SK-N-SH (cell line): ENCODE data around the gene TFRC. TPM values are rescaled to one million over a fixed set of nuclear protein-coding genes. Genes with fewer than 3 reads are reported as not detected.

Source experiments
- CTCF ChIA-PET: fragments of 300-600, 350-600 bp; formaldehyde crosslinking; extraction: SDS; loops from one replicate; lab custom pipeline; 2021; lab: Yijun Ruan, JAX
- POLR2A ChIA-PET: fragments of 350-600 bp; sonication (Branson Sonifier 250); formaldehyde crosslinking; extraction: SDS; loops from one replicate; lab custom pipeline; 2020; ENCODE audit warnings: antibody characterized with exemption, inconsistent platforms; lab: Yijun Ruan, JAX
- DNase-seq: peaks from one replicate; pipeline ENCODE4 v3.0.0; 2012
- H2AFZ ChIP-seq: fragments of 200-600 bp; sonication (generic); 2 replicates; pipeline ENCODE4 v1.8.1; 2016; ENCODE audit warnings: antibody characterized with exemption, mild to moderate bottlenecking, low read depth
- H3F3A ChIP-seq: fragments of 200-600 bp; sonication (generic); replicated peaks from 2 replicates; pipeline ENCODE3; 2016; ENCODE audit warnings: antibody characterized with exemption, mild to moderate bottlenecking; ENCODE audit not compliant: insufficient read depth
- H3K27ac ChIP-seq, 2 experiments: fragments of 200-500 bp in 1 of 2; fragments of 200-600 bp in 1 of 2; sonication (Bioruptor generic) in 1 of 2; sonication (generic), shearing (Covaris generic) in 1 of 2; 2 replicates each; pipeline versions ENCODE4 v1.5.1 to v1.6.1; 2014 to 2016; ENCODE audit warnings: low read depth in 2 of 2, inconsistent platforms in 1 of 2, low read length in 1 of 2, mild to moderate bottlenecking in 1 of 2, mixed read lengths in 1 of 2
- H3K27me3 ChIP-seq: fragments of 200-600 bp; sonication (generic), shearing (Covaris generic); 2 replicates; pipeline ENCODE4 v1.6.1; 2016; ENCODE audit warnings: mixed run types; ENCODE audit not compliant: insufficient read depth
- H3K36me3 ChIP-seq, 2 experiments: fragments of 200-500 bp in 1 of 2; fragments of 200-600 bp in 1 of 2; sonication (Bioruptor generic) in 1 of 2; sonication (generic) in 1 of 2; replicated peaks in 1 of 2; 2 replicates each; pipeline versions ENCODE3 to v1.5.1; 2014 to 2016; ENCODE audit warnings: low read length in 1 of 2, mild to moderate bottlenecking in 1 of 2; ENCODE audit not compliant: insufficient read depth in 2 of 2, control insufficient read depth in 1 of 2
- H3K4me1 ChIP-seq, 2 experiments: fragments of 200-500 bp in 1 of 2; fragments of 200-600 bp in 1 of 2; sonication (Bioruptor generic) in 1 of 2; sonication (generic), shearing (Covaris generic) in 1 of 2; 2 replicates each; pipeline versions ENCODE4 v1.5.1 to v1.6.1; 2014 to 2016; ENCODE audit warnings: low read depth in 1 of 2, low read length in 1 of 2, mixed run types in 1 of 2; ENCODE audit not compliant: insufficient read depth in 2 of 2, control insufficient read depth in 1 of 2
- H3K4me2 ChIP-seq: fragments of 200-600 bp; sonication (generic), shearing (Covaris generic); 2 replicates; pipeline ENCODE4 v1.6.1; 2017; ENCODE audit warnings: mixed run types
- H3K4me3 ChIP-seq, 2 experiments: fragments of 200-500 bp in 1 of 2; fragments of 200-600 bp in 1 of 2; sonication (Bioruptor generic) in 1 of 2; sonication (generic), shearing (Covaris generic) in 1 of 2; 2 replicates each; pipeline versions ENCODE4 v1.5.1 to v1.8.1; 2014 to 2016; ENCODE audit warnings: low read depth in 2 of 2, inconsistent platforms in 1 of 2, low read length in 1 of 2, mild to moderate bottlenecking in 1 of 2, mixed read lengths in 1 of 2, moderate library complexity in 1 of 2
- H3K79me2 ChIP-seq: fragments of 200-600 bp; sonication (generic); 2 replicates; pipeline ENCODE4 v1.8.1; 2017; ENCODE audit warnings: mild to moderate bottlenecking; ENCODE audit not compliant: insufficient read depth
- H3K9ac ChIP-seq: fragments of 200-600 bp; sonication (generic); 2 replicates; pipeline ENCODE4 v1.6.1; 2017; ENCODE audit warnings: mixed run types
- H3K9me2 ChIP-seq: fragments of 200-600 bp; sonication (generic); 2 replicates; pipeline ENCODE4 v1.6.1; 2017; ENCODE audit warnings: mixed run types
- H3K9me3 ChIP-seq: fragments of 200-600 bp; sonication (generic); 2 replicates; pipeline ENCODE4 v1.6.1; 2017; ENCODE audit warnings: mixed run types, mild to moderate bottlenecking, moderate library complexity
- H4K20me1 ChIP-seq: fragments of 200-600 bp; sonication (generic); 2 replicates; pipeline ENCODE4 v1.6.1; 2017; ENCODE audit warnings: mild to moderate bottlenecking, mixed run types; ENCODE audit not compliant: insufficient read depth
- CHD2 ChIP-seq: fragments of 150-350 bp; IDR thresholded peaks from 2 replicates; pipeline ENCODE4 v1.6.1; 2018; ENCODE audit warnings: low read length; ENCODE audit not compliant: partially characterized antibody
- FOSL2 ChIP-seq: IDR thresholded peaks from 2 replicates; pipeline ENCODE4 v1.4.0; 2012; ENCODE audit warnings: low read depth, mild to moderate bottlenecking, moderate library complexity, borderline replicate concordance
- FOXJ3 ChIP-seq: sonication (generic); formaldehyde crosslinking; IDR thresholded peaks from 2 replicates; pipeline ENCODE4 v1.5.1; 2020; ENCODE audit warnings: mild to moderate bottlenecking, missing genetic modification reagents
- GABPA ChIP-seq: IDR thresholded peaks from 2 replicates; pipeline ENCODE4 v1.4.0; 2012; ENCODE audit warnings: low read depth, mild to moderate bottlenecking
- MAX ChIP-seq: IDR thresholded peaks from 2 replicates; pipeline ENCODE4 v1.4.0; 2012; ENCODE audit warnings: low read depth
- MEF2A ChIP-seq: IDR thresholded peaks from 2 replicates; pipeline ENCODE4 v1.4.0; 2012; ENCODE audit warnings: low read depth, borderline replicate concordance
- NFIC ChIP-seq: IDR thresholded peaks from 2 replicates; pipeline ENCODE4 v1.4.0; 2012; ENCODE audit warnings: borderline replicate concordance
- NRF1 ChIP-seq: IDR thresholded peaks from 2 replicates; pipeline ENCODE4 v1.6.1; 2012; ENCODE audit warnings: low read depth, mild to moderate bottlenecking, low read length
- RFX5 ChIP-seq: IDR thresholded peaks from 2 replicates; pipeline ENCODE4 v1.6.1; 2012; ENCODE audit warnings: mild to moderate bottlenecking, improper control_type of control experiment, low read length
- SMC3 ChIP-seq: IDR thresholded peaks from 2 replicates; pipeline ENCODE4 v1.6.1; 2012; ENCODE audit warnings: low read depth, low read length, improper control_type of control experiment
- TCF12 ChIP-seq: IDR thresholded peaks from 2 replicates; pipeline ENCODE4 v1.4.0; 2012
- YY1 ChIP-seq: IDR thresholded peaks from 2 replicates; pipeline ENCODE4 v1.4.0; 2012; ENCODE audit warnings: low read depth, mild to moderate bottlenecking
- WGBS: methylation state at CpG from one replicate; pipeline ENCODE4 v1.1.6; 2017; ENCODE audit warnings: low lambda C conversion rate; 5-methylcytosine and 5-hydroxymethylcytosine counted together
- polyA plus RNA-seq, 3 experiments: library from polyadenylated mRNA; depleted of rRNA; stranded (reverse); fragments of >200 nt; gene quantifications; 2 replicates each; pipeline ENCODE4 v1.2.3, GENCODE V29; 2012

Gene TFRC
- polyA plus RNA-seq, 1 of the 3 experiments (the other 2 are of a cell fraction) = 35.0 TPM

DNA sequence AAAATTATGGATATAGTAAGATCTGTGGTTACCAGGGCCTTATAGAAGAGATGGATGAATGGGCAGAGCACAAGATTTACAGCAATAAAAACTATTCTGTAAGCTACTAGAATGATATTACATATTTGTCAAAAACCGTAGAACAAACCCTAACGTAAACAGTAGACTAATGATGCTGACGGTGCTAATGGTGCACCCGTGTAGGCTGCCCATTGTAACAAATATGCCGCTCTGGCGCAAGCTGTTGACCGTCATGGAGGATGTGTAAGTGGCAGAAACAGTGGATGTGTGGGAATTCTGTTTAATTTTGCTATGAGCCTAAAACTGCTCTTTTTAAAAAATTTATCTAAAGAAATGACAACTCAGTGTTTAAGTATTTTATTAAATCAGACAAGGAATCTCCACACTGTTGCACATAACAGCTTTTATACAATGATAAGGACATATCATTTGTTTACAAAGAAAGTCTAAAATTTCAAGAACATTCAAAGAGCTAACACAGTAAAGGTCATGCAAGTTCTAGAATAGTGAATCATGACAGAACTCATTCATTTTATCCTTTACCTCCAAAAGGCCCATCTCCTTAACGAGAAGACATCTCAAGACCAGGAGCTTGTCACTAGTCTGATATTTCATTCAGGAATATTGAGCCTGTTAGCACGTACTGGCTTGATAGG is 32.8 kb downstream of the TFRC start:
- no peaks in the 10 kb centered on the region for H3K79me2 ChIP-seq
- ChIA-PET POLR2A (no interaction called here), CTCF (interaction anchor here (1.1 to 3.7 kb wide), 2 partner anchors 16 to 25 kb away, joined by 3 to 22 read pairs; no protein-coding TSS in a partner anchor)
- H3K4me3 ChIP-seq = no peak overlapping the region
- no peaks in the 10 kb centered on the region for H3K9me2 ChIP-seq
- no peak overlapping the region for H3K4me2 ChIP-seq
- peaks cover 3% of the 10 kb centered on the region for H3F3A ChIP-seq
- H3K36me3 ChIP-seq = peaks cover 39 to 49% of the 10 kb centered on the region in 2 experiments
- no peak overlapping the region for H3K9ac ChIP-seq
- H4K20me1 ChIP-seq = no peaks in the 10 kb centered on the region
- TF ChIP-seq FOXJ3 (CRISPR knock-in tag) (no peak), YY1 (no peak), SMC3 (no peak), TCF12 (no peak), NRF1 (no peak), CHD2 (no peak), GABPA (no peak), NFIC (no peak), FOSL2 (no peak)
- 98% methylated on average over 9 of the region's 9 CpGs for WGBS
- no peaks in the 10 kb centered on the region for H3K9me3 ChIP-seq
- no peak overlapping the region for H3K27ac ChIP-seq
- H3K27me3 ChIP-seq = no peaks in the 10 kb centered on the region
- H3K4me1 ChIP-seq = peaks cover 0 to 14% of the 10 kb centered on the region in 2 experiments; a peak in 2 of 4 replicates
- H2AFZ ChIP-seq = no peak overlapping the region
- no peak for DNase-seq

DNA sequence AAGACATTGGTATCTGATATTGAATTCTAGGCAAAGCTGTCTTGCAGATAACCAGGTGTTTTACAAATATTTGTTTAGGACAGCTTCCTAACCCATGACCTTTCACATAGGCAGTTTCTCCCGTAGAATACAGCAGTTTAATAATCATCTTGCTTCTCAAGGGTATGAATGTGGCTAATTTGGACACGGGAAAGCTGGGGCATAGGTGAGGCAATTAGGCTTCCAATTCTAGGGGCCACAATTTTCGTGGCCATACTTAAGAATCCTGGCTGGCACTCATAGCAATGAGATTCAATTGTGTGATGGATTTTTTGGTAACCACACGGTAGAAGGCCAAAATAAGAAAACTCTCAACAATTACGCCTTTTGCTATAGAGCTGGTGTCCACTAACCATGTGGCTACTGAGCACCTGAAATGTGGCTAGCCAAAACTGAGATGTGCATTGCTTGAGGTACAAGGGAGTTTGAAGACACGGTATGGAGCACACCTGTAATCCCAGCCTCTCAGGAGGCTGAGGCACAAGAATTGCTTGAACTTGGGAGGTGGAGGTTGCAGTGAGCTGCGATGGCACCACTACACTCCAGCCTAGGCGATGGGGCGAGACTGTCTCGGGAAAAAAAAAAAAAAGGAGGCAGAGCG is 34.4 kb downstream of the TFRC start:
- 97% methylated on average over 11 of the region's 11 CpGs for WGBS
- no peaks in the 10 kb centered on the region for H3K9me2 ChIP-seq
- no peak for TF ChIP-seq MAX
- H3K27me3 ChIP-seq = no peaks in the 10 kb centered on the region
- no peak overlapping the region for H3K4me2 ChIP-seq
- no peaks in the 10 kb centered on the region for H3K79me2 ChIP-seq
- H3K36me3 ChIP-seq = peaks cover 28 to 38% of the 10 kb centered on the region in 2 experiments
- CTCF ChIA-PET = interaction anchor here (0.6 to 2.6 kb wide), 2 partner anchors 26 to 181 kb away, joined by 3 to 7 read pairs; no protein-coding TSS in a partner anchor
- no peaks in the 10 kb centered on the region for H3K9me3 ChIP-seq
- H2AFZ ChIP-seq = no peak overlapping the region
- POLR2A ChIA-PET = no interaction called here
- DNase-seq = no peak
- no peak overlapping the region for H3K4me3 ChIP-seq
- no peak overlapping the region for H3K27ac ChIP-seq
- no peaks in the 10 kb centered on the region for H4K20me1 ChIP-seq
- peaks cover 0 to 14% of the 10 kb centered on the region in 2 experiments; a peak in 2 of 4 replicates for H3K4me1 ChIP-seq
- no peak overlapping the region for H3K9ac ChIP-seq
- no peaks in the 10 kb centered on the region for H3F3A ChIP-seq

DNA sequence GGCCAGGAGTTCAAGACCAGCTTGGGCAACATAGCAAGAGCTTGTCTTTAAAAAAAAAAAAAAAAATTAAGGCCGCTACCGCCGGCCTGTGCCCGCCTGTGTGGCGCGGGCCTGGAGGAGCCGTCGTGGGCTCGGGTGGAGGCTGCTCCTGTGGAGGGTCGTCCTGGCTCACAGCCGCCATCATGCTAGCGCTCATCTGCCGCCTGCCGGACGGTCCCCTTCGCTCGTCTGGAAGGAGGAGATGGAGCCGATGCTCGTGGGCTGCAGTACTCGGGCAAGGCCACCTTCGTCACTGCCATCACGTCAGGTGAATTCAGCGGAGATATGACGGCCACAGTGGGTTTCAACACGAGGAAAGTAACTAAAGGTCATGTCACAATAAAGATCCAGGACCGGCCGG is 37.4 kb downstream of the TFRC start:
- CTCF ChIA-PET = interaction anchor here (0.6 kb wide), 1 partner anchor 154 kb away, joined by 3 read pairs; no protein-coding TSS in a partner anchor
- Histone ChIP-seq H3K4me3 (no peak overlapping the region), H3F3A (no peaks in the 10 kb centered on the region), H3K9me3 (no peaks in the 10 kb centered on the region), H2AFZ (no peak overlapping the region), H3K9me2 (no peaks in the 10 kb centered on the region), H3K27me3 (no peaks in the 10 kb centered on the region), H3K9ac (no peak overlapping the region), H3K4me2 (no peak overlapping the region), H3K36me3 (peaks cover 11 to 12% of the 10 kb centered on the region in 2 experiments), H3K4me1 (no peaks in the 10 kb centered on the region), H3K79me2 (no peaks in the 10 kb centered on the region), H3K27ac (no peak overlapping the region), H4K20me1 (no peaks in the 10 kb centered on the region)
- POLR2A ChIA-PET = no interaction called here
- DNase-seq = no peak
- TF ChIP-seq NRF1 = no peak
- TF ChIP-seq MEF2A = no peak
- TF ChIP-seq RFX5 = no peak
- whole genome bisulfite sequencing = 97% methylated on average over 27 of the region's 27 CpGs
